Measurements from ENCODE around the gene KCNQ1. TPM values are rescaled to one million over a fixed set of nuclear protein-coding genes. Genes with fewer than 3 reads are reported as not detected.

KCNQ1 gene
- total RNA-seq, 1 donor from 2014 or later: 0.16 TPM

DNA sequence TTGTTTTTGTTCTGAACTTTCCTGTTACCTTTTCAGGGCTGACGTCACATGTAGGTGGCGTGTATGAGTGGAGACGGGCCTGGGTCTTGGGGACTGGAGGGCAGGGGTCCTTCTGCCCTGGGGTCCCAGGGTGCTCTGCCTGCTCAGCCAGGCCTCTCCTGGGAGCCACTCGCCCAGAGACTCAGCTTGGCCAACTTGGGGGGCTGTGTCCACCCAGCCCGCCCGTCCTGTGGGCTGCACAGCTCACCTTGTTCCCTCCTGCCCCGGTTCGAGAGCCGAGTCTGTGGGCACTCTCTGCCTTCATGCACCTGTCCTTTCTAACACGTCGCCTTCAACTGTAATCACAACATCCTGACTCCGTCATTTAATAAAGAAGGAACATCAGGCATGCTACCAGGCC is 47.8 kb upstream of the KCNQ1 start:
- Mint-ChIP-seq H3K4me3 (ENCODE audit: unreplicated experiment) (no peak overlapping the region), H3K27ac (ENCODE audit: unreplicated experiment) (no peak overlapping the region), H3K9me3 (ENCODE audit: unreplicated experiment) (no peaks in the 10 kb centered on the region), H3K4me1 (ENCODE audit: unreplicated experiment) (peaks cover 20% of the 10 kb centered on the region), H3K36me3 (ENCODE audit: unreplicated experiment) (peaks cover 2% of the 10 kb centered on the region), H3K27me3 (ENCODE audit: unreplicated experiment) (no peaks in the 10 kb centered on the region)
- no peak for DNase-seq (ENCODE audit: extremely low spot score, unreplicated experiment)
- TF ChIP-seq, protein P1, sequence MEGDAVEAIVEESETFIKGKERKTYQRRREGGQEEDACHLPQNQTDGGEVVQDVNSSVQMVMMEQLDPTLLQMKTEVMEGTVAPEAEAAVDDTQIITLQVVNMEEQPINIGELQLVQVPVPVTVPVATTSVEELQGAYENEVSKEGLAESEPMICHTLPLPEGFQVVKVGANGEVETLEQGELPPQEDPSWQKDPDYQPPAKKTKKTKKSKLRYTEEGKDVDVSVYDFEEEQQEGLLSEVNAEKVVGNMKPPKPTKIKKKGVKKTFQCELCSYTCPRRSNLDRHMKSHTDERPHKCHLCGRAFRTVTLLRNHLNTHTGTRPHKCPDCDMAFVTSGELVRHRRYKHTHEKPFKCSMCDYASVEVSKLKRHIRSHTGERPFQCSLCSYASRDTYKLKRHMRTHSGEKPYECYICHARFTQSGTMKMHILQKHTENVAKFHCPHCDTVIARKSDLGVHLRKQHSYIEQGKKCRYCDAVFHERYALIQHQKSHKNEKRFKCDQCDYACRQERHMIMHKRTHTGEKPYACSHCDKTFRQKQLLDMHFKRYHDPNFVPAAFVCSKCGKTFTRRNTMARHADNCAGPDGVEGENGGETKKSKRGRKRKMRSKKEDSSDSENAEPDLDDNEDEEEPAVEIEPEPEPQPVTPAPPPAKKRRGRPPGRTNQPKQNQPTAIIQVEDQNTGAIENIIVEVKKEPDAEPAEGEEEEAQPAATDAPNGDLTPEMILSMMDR (IDR thresholded peaks at IDR 0.05): no peak

DNA sequence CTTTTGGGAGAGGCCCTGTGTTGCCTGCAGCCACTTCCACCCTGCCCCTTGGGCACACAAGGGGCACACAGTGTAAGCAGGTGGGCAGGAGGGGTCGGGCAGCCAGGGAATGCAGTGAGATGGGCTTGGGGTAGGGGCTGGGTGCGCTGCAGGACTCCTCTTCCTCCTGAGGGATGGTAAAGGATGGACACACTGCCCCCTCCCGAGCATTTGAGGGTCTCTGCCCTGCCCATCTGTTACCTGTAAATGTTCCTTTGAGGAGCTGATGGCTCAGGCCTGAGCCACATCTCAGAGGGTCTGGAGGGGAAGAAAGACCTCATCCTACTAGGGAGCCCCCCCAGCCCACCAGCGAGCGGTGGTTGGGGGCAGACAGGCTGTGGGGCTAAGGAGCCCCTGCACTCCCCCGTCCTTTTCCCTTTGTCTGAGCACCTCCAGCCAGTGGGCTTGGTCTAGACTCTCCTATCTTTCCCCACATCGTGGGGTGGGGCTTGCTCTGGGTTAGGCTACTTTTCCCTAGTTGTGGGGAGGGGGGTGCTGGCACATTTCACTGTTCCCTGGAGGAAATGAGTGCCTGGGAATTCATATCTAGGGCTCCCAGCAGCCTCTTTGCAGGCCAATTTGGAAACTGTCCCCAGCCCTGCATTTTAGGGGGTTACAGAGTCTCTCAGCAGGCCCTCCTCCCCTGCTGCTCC is 46.0 kb upstream of the KCNQ1 start:
- DNase-seq (ENCODE audit: extremely low spot score, unreplicated experiment): no peak
- Mint-ChIP-seq H3K9me3 (ENCODE audit: unreplicated experiment) (no peaks in the 10 kb centered on the region), H3K4me1 (ENCODE audit: unreplicated experiment) (peaks cover 26% of the 10 kb centered on the region), H3K4me3 (ENCODE audit: unreplicated experiment) (peak overlapping the region; percentile 87), H3K36me3 (ENCODE audit: unreplicated experiment) (peaks cover 2% of the 10 kb centered on the region), H3K27me3 (ENCODE audit: unreplicated experiment) (no peaks in the 10 kb centered on the region), H3K27ac (ENCODE audit: unreplicated experiment) (peak overlapping the region; percentile 86)
- TF ChIP-seq, protein P1 (IDR thresholded peaks at IDR 0.05): no peak

DNA sequence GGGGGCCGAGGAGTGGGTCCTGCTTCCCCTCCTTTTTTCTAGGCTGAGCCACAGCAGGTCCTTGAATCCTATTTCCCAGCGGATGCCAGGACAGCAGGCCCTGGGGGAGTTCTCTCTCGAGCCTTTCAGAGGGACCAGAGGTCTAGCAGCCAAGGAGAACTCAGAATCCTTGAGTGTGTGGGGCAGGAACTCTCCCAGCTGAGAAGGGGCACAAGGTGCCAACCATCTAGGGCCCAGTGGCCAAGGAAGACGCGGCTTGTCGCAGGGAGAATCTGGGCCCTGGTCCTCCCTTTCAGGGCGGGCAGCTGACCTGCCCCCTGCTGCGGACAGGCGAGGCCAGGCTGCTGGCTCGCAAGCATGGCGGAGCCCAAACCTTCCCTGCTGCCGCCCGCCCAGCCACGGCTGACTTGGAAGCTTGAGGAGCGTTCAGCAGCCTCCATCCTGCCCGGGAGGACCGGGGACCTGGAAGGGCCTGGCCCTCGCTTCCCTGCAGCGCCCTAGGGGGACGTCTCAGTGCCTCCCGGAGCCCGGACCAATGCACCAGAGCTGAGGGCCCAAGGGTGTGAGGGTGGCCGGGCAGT is 45.2 kb upstream of the KCNQ1 start:
- peaks cover 2% of the 10 kb centered on the region for H3K36me3 Mint-ChIP-seq (ENCODE audit: unreplicated experiment)
- H3K9me3 Mint-ChIP-seq (ENCODE audit: unreplicated experiment): no peaks in the 10 kb centered on the region
- H3K27me3 Mint-ChIP-seq (ENCODE audit: unreplicated experiment): no peaks in the 10 kb centered on the region
- peak overlapping the region; percentile 86 for H3K27ac Mint-ChIP-seq (ENCODE audit: unreplicated experiment)
- no peak for DNase-seq (ENCODE audit: extremely low spot score, unreplicated experiment)
- peak overlapping the region; percentile 87 for H3K4me3 Mint-ChIP-seq (ENCODE audit: unreplicated experiment)
- TF ChIP-seq, protein P1 (IDR thresholded peaks at IDR 0.05): no peak
- H3K4me1 Mint-ChIP-seq (ENCODE audit: unreplicated experiment): peaks cover 26% of the 10 kb centered on the region

DNA sequence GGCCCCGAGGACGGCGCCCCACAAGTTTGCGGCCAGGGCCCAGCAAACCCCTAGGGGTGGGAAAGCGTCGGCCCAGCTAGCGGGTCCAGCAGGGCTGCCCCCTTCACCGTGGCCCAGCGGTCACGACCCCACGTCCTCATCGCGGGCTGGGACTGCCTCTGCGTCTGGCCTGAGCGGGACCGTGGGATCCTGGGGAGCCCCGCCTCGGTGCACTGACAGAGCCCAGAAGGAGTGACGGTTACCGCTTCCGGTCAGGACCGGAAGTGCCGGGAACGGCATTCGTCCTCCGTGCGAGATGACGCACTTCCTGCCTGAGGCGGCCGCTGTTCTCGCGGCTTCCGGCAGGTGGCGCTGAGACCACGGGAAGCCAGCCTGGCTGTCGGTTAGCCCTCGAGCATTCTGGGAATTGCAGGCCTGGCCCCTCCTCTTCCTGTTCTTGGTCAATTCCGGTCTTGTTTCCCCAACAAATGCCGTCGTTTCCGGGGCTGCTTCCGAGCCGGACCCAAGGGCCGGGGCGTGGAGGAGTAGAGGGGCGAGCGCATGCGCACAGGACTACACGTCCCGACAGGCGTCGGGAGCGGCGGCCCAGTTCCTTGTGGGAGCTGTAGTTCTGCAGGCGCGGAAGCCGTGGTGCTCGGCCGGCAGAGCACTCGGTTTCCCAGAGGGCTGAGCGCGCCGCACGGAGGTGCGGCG is 44.6 kb upstream of the KCNQ1 start, which contains the start of gene TSSC4:
TSS of gene TSSC4 (plus strand) at position 682 of the 693 bp plus-strand sequence. CDS start 1,884 bp downstream, outside the sequence.
- H3K9me3 Mint-ChIP-seq (ENCODE audit: unreplicated experiment): no peaks in the 10 kb centered on the region
- TF ChIP-seq, protein P1 (IDR thresholded peaks at IDR 0.05): peak; percentile 98
- H3K27me3 Mint-ChIP-seq (ENCODE audit: unreplicated experiment): no peaks in the 10 kb centered on the region
- DNase-seq (ENCODE audit: extremely low spot score, unreplicated experiment): peak; percentile 100
- peak within 1 kb of the TSS; percentile 87 for H3K4me3 Mint-ChIP-seq (ENCODE audit: unreplicated experiment)
- H3K4me1 Mint-ChIP-seq (ENCODE audit: unreplicated experiment): peaks cover 26% of the 10 kb centered on the region
- H3K36me3 Mint-ChIP-seq (ENCODE audit: unreplicated experiment): peaks cover 2% of the 10 kb centered on the region
- peak within 1 kb of the TSS; percentile 86 for H3K27ac Mint-ChIP-seq (ENCODE audit: unreplicated experiment)

All from osteocyte (in vitro differentiated cells).